Left lung (tissue), 10 donors: Measurements from ENCODE around the gene CHRD. TPM values are rescaled to one million over a fixed set of nuclear protein-coding genes. Genes with fewer than 3 reads are reported as not detected.
A peak's percentile ranks its signal among the peaks of the same experiment; 100 is the strongest.

Experiments
- ATAC-seq: fragments of 200-7000 bp; cut with Tn5 transposase; one replicate; pipeline ENCODE4 v1.9.1; 2020; ENCODE audit warnings: moderate library complexity
- DNase-seq, 4 donors: peaks; one replicate each; pipeline ENCODE4 v3.0.0-alpha.2; 2013 to 2020
- H3K27ac ChIP-seq, 2 donors: fragments of 200-600 bp; sonication (generic) in 1 of 2; one replicate each; pipeline versions ENCODE4 v1.5.0 to v1.8.0; 2020 to 2021
- H3K27me3 ChIP-seq, 2 donors: fragments of 200-600 bp; sonication (generic) in 1 of 2; one replicate each; pipeline versions ENCODE4 v1.5.0 to v1.8.0; 2020 to 2021
- H3K36me3 ChIP-seq, 2 donors: fragments of 200-600 bp; sonication (generic) in 1 of 2; one replicate each; pipeline versions ENCODE4 v1.5.0 to v1.8.0; 2020 to 2021
- H3K4me1 ChIP-seq, 2 donors: fragments of 200-600 bp; one replicate each; pipeline ENCODE4 v1.8.0; 2021
- H3K4me3 ChIP-seq, 2 donors: fragments of 200-600 bp; sonication (generic) in 1 of 2; one replicate each; pipeline versions ENCODE4 v1.5.0 to v1.8.0; 2020 to 2021; ENCODE audit warnings: mild to moderate bottlenecking in 1 of 2
- H3K9me3 ChIP-seq, 2 donors: fragments of 200-600 bp; sonication (generic) in 1 of 2; one replicate each; pipeline versions ENCODE4 v1.5.0 to v1.8.0; 2020 to 2021
- intact Hi-C, 2 donors: fragments of 100-400 bp; cut with DNase I; formaldehyde crosslinking; loops; one replicate each; pipeline versions ENCODE4 v1.11.2 to v1.14.2; 2022
- polyA plus RNA-seq, 6 donors: library from polyadenylated mRNA; unstranded; fragments of 120-200 nt; gene quantifications; one replicate each; pipeline ENCODE4 v1.2.1, GENCODE V29; 2013; ENCODE audit not compliant: insufficient read length in 6 of 6
- total RNA-seq, 2 donors: library from RNA; stranded (reverse); fragmentation: NEBNext Ultra II Directional; extraction: Animal tissue kit (Norgen Biotek cat#: 25700); gene quantifications; one replicate each; pipeline ENCODE4 v1.2.1, GENCODE V29; 2021
- TF ChIP-seq, protein P1 (sequence below), 2 donors: fragments of 200-600 bp; sonication (generic) in 1 of 2; IDR thresholded peaks; one replicate each; pipeline versions ENCODE4 v1.5.0 to v1.8.0; 2021; ENCODE audit warnings: antibody characterized with exemption in 2 of 2
- donor health status: DM: no; HTN: yes; CAD: no.
- donor health status: DM: no; HTN: no; CAD: no.

Gene CHRD
- total and polyA plus RNA-seq, 8 donors: 5.6 to 19.0 (median 13.2) TPM

GRCh38 chr3:184334470-184335158 is 45.2 kb upstream of the CHRD start:
- intact Hi-C loops: no loop called here
- H3K4me3 ChIP-seq: no peak overlapping the region
- H3K9me3 ChIP-seq: no peaks in the 10 kb centered on the region
- ATAC-seq: no peak
- H3K27ac ChIP-seq: peak overlapping the region; percentile 89 to 90
- TF ChIP-seq, protein P1, sequence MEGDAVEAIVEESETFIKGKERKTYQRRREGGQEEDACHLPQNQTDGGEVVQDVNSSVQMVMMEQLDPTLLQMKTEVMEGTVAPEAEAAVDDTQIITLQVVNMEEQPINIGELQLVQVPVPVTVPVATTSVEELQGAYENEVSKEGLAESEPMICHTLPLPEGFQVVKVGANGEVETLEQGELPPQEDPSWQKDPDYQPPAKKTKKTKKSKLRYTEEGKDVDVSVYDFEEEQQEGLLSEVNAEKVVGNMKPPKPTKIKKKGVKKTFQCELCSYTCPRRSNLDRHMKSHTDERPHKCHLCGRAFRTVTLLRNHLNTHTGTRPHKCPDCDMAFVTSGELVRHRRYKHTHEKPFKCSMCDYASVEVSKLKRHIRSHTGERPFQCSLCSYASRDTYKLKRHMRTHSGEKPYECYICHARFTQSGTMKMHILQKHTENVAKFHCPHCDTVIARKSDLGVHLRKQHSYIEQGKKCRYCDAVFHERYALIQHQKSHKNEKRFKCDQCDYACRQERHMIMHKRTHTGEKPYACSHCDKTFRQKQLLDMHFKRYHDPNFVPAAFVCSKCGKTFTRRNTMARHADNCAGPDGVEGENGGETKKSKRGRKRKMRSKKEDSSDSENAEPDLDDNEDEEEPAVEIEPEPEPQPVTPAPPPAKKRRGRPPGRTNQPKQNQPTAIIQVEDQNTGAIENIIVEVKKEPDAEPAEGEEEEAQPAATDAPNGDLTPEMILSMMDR (IDR thresholded peaks at IDR 0.05): no peak
- peak in 1 of 4 donors; percentile 40 for DNase-seq
- peaks cover 18 to 58% of the 10 kb centered on the region in 2 donors for H3K36me3 ChIP-seq
- H3K27me3 ChIP-seq: no peaks in the 10 kb centered on the region
- peaks cover 19 to 65% of the 10 kb centered on the region in 2 donors for H3K4me1 ChIP-seq

DNA sequence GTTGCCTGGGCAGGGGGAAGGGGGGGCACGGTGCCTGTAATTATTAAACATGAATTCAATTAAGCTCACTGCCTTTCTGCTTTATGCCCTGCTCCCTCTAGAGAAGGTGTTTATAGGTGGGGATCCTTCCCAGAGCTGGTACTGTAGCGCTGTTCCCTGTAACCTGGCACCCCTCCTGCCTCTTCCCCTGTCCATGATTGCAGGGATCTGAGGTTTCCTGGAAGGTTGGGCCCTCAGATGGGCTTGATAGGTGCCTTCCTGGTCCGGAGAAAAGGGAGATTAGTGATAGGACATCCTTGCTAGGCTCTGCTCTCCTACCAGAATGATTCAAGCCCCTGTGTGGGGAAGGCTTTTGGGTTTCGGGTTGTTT is 44.6 kb upstream of the CHRD start:
- H3K27ac ChIP-seq: peak overlapping the region; percentile 89 to 90
- H3K4me1 ChIP-seq: peaks cover 19 to 67% of the 10 kb centered on the region in 2 donors
- ATAC-seq (peak; percentile 1), DNase-seq (no peak)
- intact Hi-C loops: no loop called here
- no peaks in the 10 kb centered on the region for H3K27me3 ChIP-seq
- H3K9me3 ChIP-seq: no peaks in the 10 kb centered on the region
- TF ChIP-seq, protein P1 (IDR thresholded peaks at IDR 0.05): no peak
- H3K36me3 ChIP-seq: peaks cover 18 to 52% of the 10 kb centered on the region in 2 donors
- H3K4me3 ChIP-seq: peak overlapping the region in 1 of 2 donors; percentile 84

DNA sequence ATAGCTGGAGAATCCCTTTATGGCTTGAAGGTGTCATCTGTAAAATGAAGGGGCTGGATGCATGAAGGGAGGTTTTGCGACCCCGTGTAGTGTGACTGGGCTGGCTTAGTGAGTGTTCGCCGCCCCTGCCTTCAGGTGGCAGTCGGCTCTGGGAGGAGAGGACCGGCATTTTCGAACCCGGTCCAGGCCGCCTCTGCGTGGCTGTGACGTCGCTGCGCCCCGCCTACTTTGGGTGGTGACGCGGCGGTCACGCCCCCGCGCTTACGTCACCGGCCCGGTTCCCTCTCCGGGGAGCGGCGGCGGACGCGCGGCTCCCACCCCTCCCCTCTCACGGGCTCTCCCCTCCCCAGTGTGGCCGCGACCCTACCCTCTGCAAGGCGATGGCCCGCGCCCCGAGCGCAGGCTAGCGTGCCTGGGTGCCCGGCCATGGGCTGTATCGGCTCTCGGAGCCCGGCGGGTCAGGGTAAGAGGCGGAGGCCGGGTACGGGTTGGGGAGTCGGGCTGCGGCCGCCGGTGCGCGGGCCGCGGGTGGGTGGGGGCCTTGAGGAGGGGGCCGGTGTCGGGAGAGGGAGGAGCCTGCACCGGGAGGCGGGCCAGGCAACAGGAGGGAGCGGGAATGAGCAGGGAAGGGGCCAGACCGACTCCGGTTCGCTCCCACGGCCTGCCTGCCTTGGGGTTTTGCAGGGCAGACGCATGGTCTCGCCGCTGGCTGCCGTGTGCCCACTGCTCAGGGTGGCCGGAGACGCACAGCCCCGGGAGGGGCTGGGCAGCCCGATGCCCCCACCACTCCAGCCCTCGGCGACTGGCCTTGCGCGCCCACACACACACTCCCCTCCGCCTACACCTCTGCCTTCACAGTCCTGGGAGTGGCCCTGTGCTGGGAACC is 44.0 kb upstream of the CHRD start:
- peak; percentile 81 for ATAC-seq
- H3K27ac ChIP-seq: peak overlapping the region; percentile 89 to 90
- DNase-seq: peak; percentile 80 to 96 (median 90)
- H3K36me3 ChIP-seq: peaks cover 16 to 45% of the 10 kb centered on the region in 2 donors
- no peaks in the 10 kb centered on the region for H3K9me3 ChIP-seq
- intact Hi-C loops: no loop called here
- TF ChIP-seq, protein P1 (IDR thresholded peaks at IDR 0.05): no peak
- no peaks in the 10 kb centered on the region for H3K27me3 ChIP-seq
- peaks cover 19 to 74% of the 10 kb centered on the region in 2 donors for H3K4me1 ChIP-seq
- H3K4me3 ChIP-seq: peak overlapping the region; percentile 78 to 84

DNA sequence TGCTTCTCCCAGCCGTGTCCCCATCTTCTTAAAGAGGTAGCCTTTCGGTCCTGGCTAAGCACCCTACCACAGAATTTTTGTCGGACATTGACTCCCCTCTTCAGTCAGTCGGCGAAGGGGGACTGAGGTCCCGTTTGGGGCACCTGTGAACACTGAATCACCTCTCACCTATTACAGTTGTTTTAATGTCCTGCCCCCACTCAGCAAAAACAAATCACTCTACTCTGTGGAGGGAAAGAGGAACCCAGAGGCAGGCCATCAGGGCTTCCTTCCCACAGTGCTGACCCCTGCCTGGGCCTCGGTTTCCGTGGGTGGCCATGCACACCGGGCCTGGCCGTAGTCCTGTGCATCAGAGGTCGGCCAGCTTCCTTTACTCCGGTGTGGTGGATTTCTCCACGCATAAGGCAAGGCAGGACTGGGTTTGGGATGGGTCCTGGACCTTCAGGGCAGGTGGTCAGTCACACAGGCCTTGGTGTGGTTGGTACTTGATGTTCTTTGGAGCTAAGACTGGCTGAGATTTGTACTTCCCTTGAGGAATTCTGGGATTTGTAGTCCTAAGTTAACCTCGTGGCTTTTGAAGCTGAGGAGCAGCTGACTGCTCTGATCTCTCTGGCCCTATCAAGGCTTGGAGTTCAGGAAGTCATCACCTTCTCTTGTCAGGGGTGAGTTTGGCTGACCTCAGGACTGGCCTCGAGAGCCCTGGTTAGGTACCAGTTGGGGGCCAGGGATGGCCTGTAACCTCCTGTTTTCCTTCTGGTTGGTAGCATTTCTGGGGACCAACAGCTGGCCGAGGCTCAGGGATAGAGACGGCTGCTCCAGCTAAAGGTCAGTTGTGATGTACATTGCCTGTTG is 43.1 kb upstream of the CHRD start:
- Histone ChIP-seq H3K27ac (peak overlapping the region; percentile 89 to 90), H3K27me3 (no peaks in the 10 kb centered on the region), H3K9me3 (no peaks in the 10 kb centered on the region), H3K4me1 (peaks cover 19 to 75% of the 10 kb centered on the region in 2 donors), H3K4me3 (peak overlapping the region; percentile 78 to 84), H3K36me3 (peaks cover 11 to 41% of the 10 kb centered on the region in 2 donors)
- TF ChIP-seq, protein P1 (IDR thresholded peaks at IDR 0.05): no peak
- DNase-seq (peak in 2 of 4 donors; percentile 39 to 72), ATAC-seq (peak; percentile 14)
- intact Hi-C loops: no loop called here
